NT2/D1 (cell line): ENCODE measurements around the gene MAPK11.

ENCODE experiments used
- SUZ12 ChIP-seq: IDR thresholded peaks from 2 replicates; pipeline ENCODE4 v1.6.1; 2011; ENCODE audit not compliant: insufficient read length, insufficient read depth; ENCODE audit errors: extremely low read depth
- ZNF274 ChIP-seq: IDR thresholded peaks from 2 replicates; pipeline ENCODE4 v1.6.1; 2011; ENCODE audit warnings: mild to moderate bottlenecking, low read depth, low read length

DNA sequence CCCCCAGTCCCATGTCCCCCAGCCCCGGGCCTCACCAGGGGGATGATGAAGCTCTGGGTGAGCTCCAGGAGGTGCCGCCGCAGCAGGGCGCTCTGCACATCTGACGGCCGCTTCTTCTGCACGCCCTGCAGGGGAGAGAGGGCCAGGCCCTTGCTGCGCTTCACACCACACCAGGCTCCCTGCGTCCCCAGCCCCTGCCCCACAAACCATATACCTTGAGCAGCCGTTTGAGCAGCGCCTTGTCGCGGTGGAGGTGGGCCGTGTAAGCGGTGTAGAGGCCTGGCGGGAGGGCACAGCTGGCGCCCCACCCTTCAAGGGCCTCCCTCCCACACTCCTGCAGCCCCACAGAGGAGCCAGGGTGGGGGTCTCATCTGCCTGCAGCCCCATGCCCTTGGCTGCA is 43.4 kb upstream of the MAPK11 start:
- TF ChIP-seq ZNF274: no peak
- no peak for TF ChIP-seq SUZ12
